ENCODE data around the gene FTL.
"Not testable (repeated sequence)": the region's sequence is repeated elsewhere in the genome, so short reads cannot be mapped to it uniquely, and the experiment has no call there.

GRCh38 chr19:48925890-48926289 is 39.2 kb upstream of the FTL start:
- TF ChIP-seq POLR2A, CTCF, EP300 (IDR thresholded peaks at IDR 0.05): not testable (repeated sequence)
